Osteoblast (primary cell): ENCODE measurements around the gene TRIM44. TPM values are rescaled to one million over a fixed set of nuclear protein-coding genes. Genes with fewer than 3 reads are reported as not detected.

Experiments
- DNase-seq: peaks from one replicate; pipeline ENCODE4 v3.0.0; 2011; ENCODE audit warnings: low spot score, mixed read lengths; ENCODE audit not compliant: insufficient read length; ENCODE audit errors: missing footprints
- H2AFZ ChIP-seq: 2 replicates; pipeline ENCODE4 v1.6.0; 2011; ENCODE audit warnings: mild to moderate bottlenecking, low read length
- H3K27ac ChIP-seq: 2 replicates; pipeline ENCODE4 v1.5.1; 2011; ENCODE audit warnings: mild to moderate bottlenecking, low read depth, low read length, moderate library complexity
- H3K27me3 ChIP-seq: 2 replicates; pipeline ENCODE4 v1.6.0; 2012; ENCODE audit warnings: mild to moderate bottlenecking, control low read depth, inconsistent platforms, low read length, moderate library complexity; ENCODE audit not compliant: insufficient read depth
- H3K36me3 ChIP-seq: 2 replicates; pipeline ENCODE4 v1.5.1; 2011; ENCODE audit warnings: mild to moderate bottlenecking, low read length, control low read depth, moderate library complexity; ENCODE audit not compliant: insufficient read depth
- H3K4me1 ChIP-seq: 2 replicates; pipeline ENCODE4 v1.5.1; 2011; ENCODE audit warnings: mild to moderate bottlenecking, low read length, control low read depth, moderate library complexity; ENCODE audit not compliant: insufficient read depth
- H3K4me2 ChIP-seq: 2 replicates; pipeline ENCODE4 v1.6.0; 2011; ENCODE audit warnings: mild to moderate bottlenecking, low read length; ENCODE audit not compliant: insufficient read depth
- H3K4me3 ChIP-seq: fragments of 200-600 bp; sonication (generic); 3 replicates; pipeline ENCODE4 v1.5.1; 2012; ENCODE audit warnings: mild to moderate bottlenecking, low read length, inconsistent platforms; ENCODE audit not compliant: insufficient read depth
- H3K79me2 ChIP-seq: 2 replicates; pipeline ENCODE4 v1.6.0; 2012; ENCODE audit warnings: mild to moderate bottlenecking, low read length, control low read depth, inconsistent platforms; ENCODE audit not compliant: insufficient read depth
- H3K9me3 ChIP-seq: 2 replicates; pipeline ENCODE4 v1.5.1; 2011; ENCODE audit warnings: low read depth, low read length, control low read depth
- H4K20me1 ChIP-seq: 2 replicates; pipeline ENCODE4 v1.6.0; 2012; ENCODE audit warnings: mild to moderate bottlenecking, low read length, control low read depth; ENCODE audit not compliant: insufficient read depth
- CTCF ChIP-seq: IDR thresholded peaks from 2 replicates; pipeline ENCODE4 v1.5.1; 2011; ENCODE audit warnings: mild to moderate bottlenecking, low read depth, low read length, moderate library complexity; ENCODE audit errors: extremely low read depth
- total RNA-seq: library from RNA; depleted of rRNA; stranded (reverse); fragments of >200 nt; gene quantifications from 2 replicates; pipeline ENCODE4 v1.2.3, GENCODE V29; 2012

The TRIM44 gene
- total RNA-seq, 1 donor, result 40.5 TPM

- no peak overlapping the region for H2AFZ ChIP-seq
- no peaks in the 10 kb centered on the region for H4K20me1 ChIP-seq
- no peak overlapping the region for H3K27ac ChIP-seq
- no peaks in the 10 kb centered on the region for H3K4me1 ChIP-seq
- no peaks in the 10 kb centered on the region for H3K9me3 ChIP-seq
- H3K4me2 ChIP-seq, result no peak overlapping the region
- H3K79me2 ChIP-seq, result no peaks in the 10 kb centered on the region
- TF ChIP-seq CTCF, result no peak
- peaks cover 12% of the 10 kb centered on the region for H3K36me3 ChIP-seq
- no peak for DNase-seq
- no peak overlapping the region for H3K4me3 ChIP-seq
- no peaks in the 10 kb centered on the region for H3K27me3 ChIP-seq
Measured at GRCh38 chr11:35810045-35810645, 147.6 kb downstream of the TRIM44 start.

GRCh38 chr11:35811783-35812182, 149.2 kb downstream of the TRIM44 start:
- Histone ChIP-seq H3K27ac (no peak overlapping the region), H3K4me3 (no peak overlapping the region), H4K20me1 (no peaks in the 10 kb centered on the region), H2AFZ (no peak overlapping the region), H3K4me1 (no peaks in the 10 kb centered on the region), H3K36me3 (peaks cover 3% of the 10 kb centered on the region), H3K4me2 (no peak overlapping the region), H3K9me3 (no peaks in the 10 kb centered on the region), H3K79me2 (no peaks in the 10 kb centered on the region), H3K27me3 (no peaks in the 10 kb centered on the region)
- DNase-seq, result no peak
- no peak for TF ChIP-seq CTCF

GRCh38 chr11:35812828-35813227, 150.3 kb downstream of the TRIM44 start:
- no peaks in the 10 kb centered on the region for H3K9me3 ChIP-seq

More at GRCh38 chr11:35812828-35813227, 150.3 kb downstream of the TRIM44 start:
- Histone ChIP-seq H2AFZ (no peak overlapping the region), H3K36me3 (no peaks in the 10 kb centered on the region), H4K20me1 (no peaks in the 10 kb centered on the region), H3K4me1 (no peaks in the 10 kb centered on the region), H3K4me2 (no peak overlapping the region), H3K27me3 (no peaks in the 10 kb centered on the region), H3K27ac (no peak overlapping the region), H3K79me2 (no peaks in the 10 kb centered on the region), H3K4me3 (no peak overlapping the region)
- no peak for TF ChIP-seq CTCF
- DNase-seq, result no peak
